H9 (cell line): ENCODE results near the gene FOLR1. TPM values are rescaled to one million over a fixed set of nuclear protein-coding genes. Genes with fewer than 3 reads are reported as not detected.
A peak's percentile ranks its signal among the peaks of the same experiment; 100 is the strongest.

ENCODE experiments used
- DNase-seq: peaks from one replicate; pipeline ENCODE4 v3.0.0-alpha.2; 2017
- H2AFZ ChIP-seq: one replicate; pipeline ENCODE4 v1.6.1; 2013; ENCODE audit warnings: mild to moderate bottlenecking, low read length, control low read depth, moderate library complexity
- H2AK5ac ChIP-seq: 2 replicates; pipeline ENCODE4 v1.6.1; 2013; ENCODE audit warnings: low read length, control low read depth, mixed read lengths; ENCODE audit not compliant: insufficient read length
- H2BK120ac ChIP-seq: one replicate; pipeline ENCODE4 v1.6.1; 2013; ENCODE audit warnings: low read depth, mild to moderate bottlenecking, low read length, control low read depth, inconsistent platforms; ENCODE audit not compliant: poor library complexity, severe bottlenecking
- H2BK12ac ChIP-seq: 2 replicates; pipeline ENCODE4 v1.6.1; 2013; ENCODE audit warnings: low read length, control low read depth, mixed read lengths, low read depth; ENCODE audit not compliant: insufficient read length
- H2BK15ac ChIP-seq: 2 replicates; pipeline ENCODE4 v1.6.1; 2013; ENCODE audit warnings: low read depth, low read length, control low read depth
- H2BK20ac ChIP-seq: one replicate; pipeline ENCODE4 v1.6.1; 2013; ENCODE audit warnings: low read depth, mild to moderate bottlenecking, low read length, control low read depth, inconsistent platforms; ENCODE audit not compliant: poor library complexity, severe bottlenecking
- H2BK5ac ChIP-seq: 2 replicates; pipeline ENCODE4 v1.6.1; 2013; ENCODE audit warnings: low read length, control low read depth, mixed read lengths; ENCODE audit not compliant: insufficient read length
- H3K14ac ChIP-seq: 2 replicates; pipeline ENCODE4 v1.6.1; 2013; ENCODE audit warnings: low read length, control low read depth; ENCODE audit not compliant: insufficient read depth
- H3K18ac ChIP-seq: 2 replicates; pipeline ENCODE4 v1.6.1; 2013; ENCODE audit warnings: low read depth, mild to moderate bottlenecking, mixed read lengths, low read length, control low read depth; ENCODE audit not compliant: insufficient read length
- H3K23ac ChIP-seq: 2 replicates; pipeline ENCODE4 v1.6.1; 2013; ENCODE audit warnings: low read length, control low read depth, mixed read lengths, low read depth; ENCODE audit not compliant: insufficient read length
- H3K23me2 ChIP-seq: 2 replicates; pipeline ENCODE4 v1.6.1; 2013; ENCODE audit warnings: low read depth, mild to moderate bottlenecking, mixed read lengths, low read length, control low read depth; ENCODE audit not compliant: insufficient read length, poor library complexity, severe bottlenecking
- H3K27ac ChIP-seq: 2 replicates; pipeline ENCODE4 v1.5.1; 2013; ENCODE audit warnings: low read length, control low read depth, mixed read lengths, low read depth; ENCODE audit not compliant: insufficient read length
- H3K27me3 ChIP-seq: 2 replicates; pipeline ENCODE4 v1.6.1; 2013; ENCODE audit warnings: low read length, control low read depth, inconsistent platforms; ENCODE audit not compliant: insufficient read depth
- H3K4ac ChIP-seq: 2 replicates; pipeline ENCODE4 v1.6.1; 2013; ENCODE audit warnings: low read depth, mild to moderate bottlenecking, control low read depth, inconsistent platforms, low read length, moderate library complexity
- H3K4me1 ChIP-seq: 2 replicates; pipeline ENCODE4 v1.6.1; 2013; ENCODE audit warnings: low read length, control low read depth, inconsistent platforms; ENCODE audit not compliant: insufficient read depth
- H3K4me2 ChIP-seq: 2 replicates; pipeline ENCODE4 v1.6.1; 2013; ENCODE audit warnings: low read length, control low read depth, mixed read lengths; ENCODE audit not compliant: insufficient read length, insufficient read depth
- H3K56ac ChIP-seq: 2 replicates; pipeline ENCODE4 v1.6.1; 2013; ENCODE audit warnings: low read depth, mild to moderate bottlenecking, mixed read lengths, low read length, control low read depth; ENCODE audit not compliant: insufficient read length
- H3K79me1 ChIP-seq: 2 replicates; pipeline ENCODE4 v1.6.1; 2013; ENCODE audit warnings: low read depth, mild to moderate bottlenecking, moderate library complexity, low read length, control low read depth, inconsistent platforms; ENCODE audit not compliant: insufficient read depth, poor library complexity, severe bottlenecking
- H3K79me2 ChIP-seq: 2 replicates; pipeline ENCODE4 v1.6.1; 2013; ENCODE audit warnings: low read length, control low read depth, inconsistent platforms; ENCODE audit not compliant: insufficient read depth
- H3K9ac ChIP-seq: 2 replicates; pipeline ENCODE4 v1.6.1; 2013; ENCODE audit warnings: low read length, control low read depth, mixed read lengths; ENCODE audit not compliant: insufficient read length; ENCODE audit errors: extremely low read depth
- H3K9me3 ChIP-seq: one replicate; pipeline ENCODE4 v1.6.1; 2013; ENCODE audit warnings: low read depth, low read length, inconsistent platforms; ENCODE audit not compliant: control insufficient read depth
- H3T11ph ChIP-seq: one replicate; pipeline ENCODE4 v1.6.1; 2013; ENCODE audit warnings: mild to moderate bottlenecking, low read length, control low read depth, inconsistent platforms
- H4K20me1 ChIP-seq: one replicate; pipeline ENCODE4 v1.6.1; 2013; ENCODE audit not compliant: control insufficient read depth, insufficient read length, insufficient read depth
- H4K5ac ChIP-seq: 2 replicates; pipeline ENCODE4 v1.6.1; 2013; ENCODE audit warnings: low read depth, mild to moderate bottlenecking, mixed read lengths, low read length, control low read depth; ENCODE audit not compliant: insufficient read length
- H4K8ac ChIP-seq: replicated peaks from 2 replicates; pipeline ENCODE4 v1.6.1; 2013; ENCODE audit warnings: low read length, control low read depth, mixed read lengths, low read depth; ENCODE audit not compliant: insufficient read length
- H4K91ac ChIP-seq: 2 replicates; pipeline ENCODE4 v1.6.1; 2013; ENCODE audit warnings: low read depth, mild to moderate bottlenecking, moderate library complexity, mixed read lengths, low read length, control low read depth; ENCODE audit not compliant: insufficient read length
- H3K27ac Mint-ChIP-seq, 3 experiments: 2 replicates in 2 of 3; 3 replicates in 1 of 3; pipeline ENCODE4 v1.8.0; 2020 to 2021; ENCODE audit warnings: mixed read lengths in 3 of 3, mild to moderate bottlenecking in 1 of 3, moderate library complexity in 1 of 3
- H3K27me3 Mint-ChIP-seq: 2 replicates; pipeline ENCODE4 v1.8.0; 2021; ENCODE audit warnings: low read depth, mild to moderate bottlenecking, moderate library complexity, mixed read lengths
- H3K36me3 Mint-ChIP-seq, 3 experiments: 2 replicates in 2 of 3; 3 replicates in 1 of 3; pipeline ENCODE4 v1.8.0; 2020 to 2021; ENCODE audit warnings: low read depth in 3 of 3, mixed read lengths in 3 of 3; ENCODE audit not compliant: insufficient read depth in 1 of 3
- H3K4me1 Mint-ChIP-seq, 2 experiments: 2 replicates each; pipeline ENCODE4 v1.8.0; 2020; ENCODE audit warnings: mixed read lengths in 2 of 2
- H3K4me3 Mint-ChIP-seq, 2 experiments: 2 replicates in 1 of 2; 3 replicates in 1 of 2; pipeline ENCODE4 v1.8.0; 2020 to 2021; ENCODE audit warnings: mild to moderate bottlenecking in 2 of 2, mixed read lengths in 2 of 2, moderate library complexity in 1 of 2
- H3K9me3 Mint-ChIP-seq, 2 experiments: 2 replicates in 1 of 2; 3 replicates in 1 of 2; pipeline ENCODE4 v1.8.0; 2020; ENCODE audit warnings: mild to moderate bottlenecking in 2 of 2, mixed read lengths in 2 of 2, moderate library complexity in 1 of 2
- WGBS: extraction: QIAGEN DNeasy Blood & Tissue Kit; methylation state at CpG from one replicate; pipeline ENCODE4 v1.1.7; 2013; ENCODE audit warnings: missing lambda C conversion rate, low lambda C conversion rate, mixed read lengths; ENCODE audit not compliant: insufficient read length; ENCODE audit errors: extremely low coverage; 5-methylcytosine and 5-hydroxymethylcytosine counted together
- total RNA-seq: library from RNA; stranded (reverse); gene quantifications from 2 replicates; pipeline ENCODE4 v1.2.1, GENCODE V29; 2021
- TF ChIP-seq, protein P1 (sequence below): fragments of 200-600 bp; sonication (generic); conservative IDR thresholded peaks from 3 replicates; pipeline ENCODE4 v1.8.0; 2021; ENCODE audit warnings: antibody characterized with exemption, mild to moderate bottlenecking

The FOLR1 gene
- total RNA-seq, 1 experiment from 2014 or later: 0.92 TPM

GRCh38 chr11:72238492-72239312 lies 46.8 kb downstream of the FOLR1 start:
- Histone ChIP-seq H3K9ac (no peak overlapping the region), H3K4me2 (peak overlapping the region; percentile 27), H2BK12ac (no peak overlapping the region), H3K27ac (no peak overlapping the region), H3K4me1 (peaks cover 5% of the 10 kb centered on the region; the same call in 1 of the 2 replicates), H3K23me2 (peaks cover 18% of the 10 kb centered on the region), H3K4ac (no peak overlapping the region), H2BK20ac (no peak overlapping the region), H3K9me3 (no peaks in the 10 kb centered on the region), H4K5ac (no peak overlapping the region), H2BK5ac (no peak overlapping the region), H3K18ac (peak overlapping the region; percentile 34), H3K23ac (no peak overlapping the region), H3K79me2 (no peaks in the 10 kb centered on the region), H3K14ac (no peak overlapping the region), H3K56ac (no peak overlapping the region), H4K91ac (no peak overlapping the region), H2BK120ac (no peak overlapping the region), H2BK15ac (no peak overlapping the region), H3K27me3 (peaks cover 44% of the 10 kb centered on the region), H3T11ph (no peak overlapping the region), H2AFZ (no peak overlapping the region), H2AK5ac (no peak overlapping the region), H4K20me1 (peaks cover 2% of the 10 kb centered on the region), H4K8ac (no peak overlapping the region), H3K79me1 (no peaks in the 10 kb centered on the region)
- H3K4me3 Mint-ChIP-seq: peak overlapping the region; percentile 37 to 78
- peaks cover 15 to 44% (median 26%) of the 10 kb centered on the region in 3 experiments for H3K36me3 Mint-ChIP-seq
- no peak overlapping the region for H3K27ac Mint-ChIP-seq
- TF ChIP-seq, protein P1, sequence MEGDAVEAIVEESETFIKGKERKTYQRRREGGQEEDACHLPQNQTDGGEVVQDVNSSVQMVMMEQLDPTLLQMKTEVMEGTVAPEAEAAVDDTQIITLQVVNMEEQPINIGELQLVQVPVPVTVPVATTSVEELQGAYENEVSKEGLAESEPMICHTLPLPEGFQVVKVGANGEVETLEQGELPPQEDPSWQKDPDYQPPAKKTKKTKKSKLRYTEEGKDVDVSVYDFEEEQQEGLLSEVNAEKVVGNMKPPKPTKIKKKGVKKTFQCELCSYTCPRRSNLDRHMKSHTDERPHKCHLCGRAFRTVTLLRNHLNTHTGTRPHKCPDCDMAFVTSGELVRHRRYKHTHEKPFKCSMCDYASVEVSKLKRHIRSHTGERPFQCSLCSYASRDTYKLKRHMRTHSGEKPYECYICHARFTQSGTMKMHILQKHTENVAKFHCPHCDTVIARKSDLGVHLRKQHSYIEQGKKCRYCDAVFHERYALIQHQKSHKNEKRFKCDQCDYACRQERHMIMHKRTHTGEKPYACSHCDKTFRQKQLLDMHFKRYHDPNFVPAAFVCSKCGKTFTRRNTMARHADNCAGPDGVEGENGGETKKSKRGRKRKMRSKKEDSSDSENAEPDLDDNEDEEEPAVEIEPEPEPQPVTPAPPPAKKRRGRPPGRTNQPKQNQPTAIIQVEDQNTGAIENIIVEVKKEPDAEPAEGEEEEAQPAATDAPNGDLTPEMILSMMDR: 0 out of 3 replicates have a peak, but pooled peaks have one; percentile 9
- DNase-seq: peak; percentile 48
- peaks cover 28 to 43% of the 10 kb centered on the region in 2 experiments for H3K4me1 Mint-ChIP-seq
- peaks cover 0 to 6% of the 10 kb centered on the region in 2 experiments; a peak in 3 of 5 replicates for H3K9me3 Mint-ChIP-seq
- WGBS: no CpG with 5 or more reads among the region's 28 CpGs
- peaks cover 40% of the 10 kb centered on the region for H3K27me3 Mint-ChIP-seq
